CMK (cell line): ENCODE data around the gene PPP1R13B.

ENCODE experiments used
- DNase-seq: peaks from one replicate; pipeline ENCODE4 v3.0.0-alpha.2; 2010; ENCODE audit warnings: low read depth

Gene PPP1R13B

GRCh38 chr14:103775506-103775905 is 71.9 kb downstream of the PPP1R13B start:
- DNase-seq, result no peak

- DNase-seq, result no peak
Measured at GRCh38 chr14:103773521-103773920, 73.9 kb downstream of the PPP1R13B start.

GRCh38 chr14:103772078-103772712 is 75.2 kb downstream of the PPP1R13B start:
- no peak for DNase-seq

- DNase-seq, result no peak
Measured at GRCh38 chr14:103770902-103771301, 76.5 kb downstream of the PPP1R13B start.

- DNase-seq, result no peak
Measured at GRCh38 chr14:103770500-103770899, 76.9 kb downstream of the PPP1R13B start.

- no peak for DNase-seq
Measured at GRCh38 chr14:103767336-103767894, 80.0 kb downstream of the PPP1R13B start.

- DNase-seq, result peak; percentile 20
Measured at GRCh38 chr14:103765526-103765925, 81.8 kb downstream of the PPP1R13B start.

- DNase-seq, result no peak
Measured at GRCh38 chr14:103763730-103764488, 83.5 kb downstream of the PPP1R13B start.

GRCh38 chr14:103762541-103762940 is 84.8 kb downstream of the PPP1R13B start:
- DNase-seq, result no peak

GRCh38 chr14:103762036-103762435 is 85.3 kb downstream of the PPP1R13B start:
- DNase-seq, result no peak

- DNase-seq, result no peak
Measured at GRCh38 chr14:103758059-103758776, 89.2 kb downstream of the PPP1R13B start.

- DNase-seq, result no peak
Measured at GRCh38 chr14:103755060-103755459, 92.3 kb downstream of the PPP1R13B start.

- DNase-seq, result no peak
Measured at GRCh38 chr14:103753774-103754173, 93.6 kb downstream of the PPP1R13B start.

GRCh38 chr14:103749860-103750259 is 97.5 kb downstream of the PPP1R13B start:
- no peak for DNase-seq

GRCh38 chr14:103749452-103749851 is 97.9 kb downstream of the PPP1R13B start:
- DNase-seq, result no peak

GRCh38 chr14:103748534-103748857 is 98.9 kb downstream of the PPP1R13B start:
- DNase-seq, result no peak

- no peak for DNase-seq
Measured at GRCh38 chr14:103746701-103747100, 100.7 kb downstream of the PPP1R13B start.

GRCh38 chr14:103745424-103745823 is 102.0 kb downstream of the PPP1R13B start:
- DNase-seq, result no peak

GRCh38 chr14:103744621-103745395 is 102.6 kb downstream of the PPP1R13B start:
- no peak for DNase-seq

- no peak for DNase-seq
Measured at GRCh38 chr14:103743691-103744090, 103.7 kb downstream of the PPP1R13B start.

- DNase-seq, result no peak
Measured at GRCh38 chr14:103742499-103743255, 104.7 kb downstream of the PPP1R13B start.
